RWPE2 (cell line): Measurements from ENCODE around the gene ATG7.

ENCODE experiments used
- ATAC-seq: fragments of 200-7000 bp; cut with Tn5 transposase; 3 replicates; pipeline ENCODE4 v1.9.1; 2021; ENCODE audit warnings: low read depth
- DNase-seq: peaks from one replicate; pipeline ENCODE4 v3.0.0-alpha.2; 2020; ENCODE audit warnings: low spot score
- H3K27ac ChIP-seq: fragments of 450-650 bp; 2 replicates; pipeline ENCODE4 v1.5.1; 2017; ENCODE audit warnings: mild to moderate bottlenecking; ENCODE audit not compliant: poor library complexity, severe bottlenecking
- H3K27me3 ChIP-seq: fragments of 250-450 bp; sonication (Bioruptor Pico); 2 replicates; pipeline ENCODE4 v1.5.1; 2021; ENCODE audit warnings: mild to moderate bottlenecking, moderate library complexity; ENCODE audit not compliant: insufficient read depth, poor library complexity, severe bottlenecking
- H3K36me3 ChIP-seq: fragments of 250-450 bp; sonication (Bioruptor Pico); 2 replicates; pipeline ENCODE4 v1.5.1; 2020; ENCODE audit warnings: low read depth, mild to moderate bottlenecking, moderate library complexity
- H3K4me1 ChIP-seq: fragments of 250-450 bp; sonication (Bioruptor Pico); 2 replicates; pipeline ENCODE4 v1.5.1; 2021; ENCODE audit warnings: mild to moderate bottlenecking, moderate library complexity; ENCODE audit not compliant: insufficient read depth, poor library complexity, severe bottlenecking
- H3K4me3 ChIP-seq: fragments of 250-450 bp; sonication (Bioruptor Pico); 2 replicates; pipeline ENCODE4 v1.5.1; 2021; ENCODE audit warnings: mild to moderate bottlenecking, moderate library complexity; ENCODE audit not compliant: severe bottlenecking
- H3K9me3 ChIP-seq: fragments of 250-450 bp; sonication (Bioruptor Pico); 2 replicates; pipeline ENCODE4 v1.5.1; 2021; ENCODE audit warnings: mild to moderate bottlenecking, moderate library complexity; ENCODE audit not compliant: severe bottlenecking
- CTCF ChIP-seq: fragments of 450-650 bp; IDR thresholded peaks from one replicate; pipeline ENCODE4 v1.5.1; 2017; ENCODE audit warnings: mild to moderate bottlenecking, moderate library complexity; ENCODE audit not compliant: poor library complexity, severe bottlenecking

ATG7 gene

GRCh38 chr3:11275926-11276325 lies 3.7 kb downstream of the ATG7 start:
- Histone ChIP-seq H3K27ac (no peak overlapping the region), H3K36me3 (peaks cover 52% of the 10 kb centered on the region), H3K27me3 (no peaks in the 10 kb centered on the region), H3K4me1 (peaks cover 26% of the 10 kb centered on the region), H3K4me3 (no peak overlapping the region), H3K9me3 (no peaks in the 10 kb centered on the region)
- no peak for TF ChIP-seq CTCF
- DNase-seq (no peak), ATAC-seq (no peak)

- Histone ChIP-seq H3K9me3 (no peaks in the 10 kb centered on the region), H3K4me3 (no peak overlapping the region), H3K27ac (no peak overlapping the region), H3K4me1 (peaks cover 26% of the 10 kb centered on the region), H3K27me3 (no peaks in the 10 kb centered on the region), H3K36me3 (peaks cover 62% of the 10 kb centered on the region)
- DNase-seq (no peak), ATAC-seq (no peak)
- no peak for TF ChIP-seq CTCF
Measured at GRCh38 chr3:11276901-11277300, 4.7 kb downstream of the ATG7 start.

GRCh38 chr3:11282250-11283138 lies 10.3 kb downstream of the ATG7 start:
- Histone ChIP-seq H3K9me3 (no peaks in the 10 kb centered on the region), H3K4me1 (peaks cover 25% of the 10 kb centered on the region), H3K27ac (no peak overlapping the region), H3K27me3 (no peaks in the 10 kb centered on the region), H3K36me3 (peaks cover 54% of the 10 kb centered on the region), H3K4me3 (no peak overlapping the region)
- no peak for DNase-seq
- no peak for ATAC-seq
- TF ChIP-seq CTCF: no peak

GRCh38 chr3:11283139-11283475 lies 10.9 kb downstream of the ATG7 start:
- TF ChIP-seq CTCF: no peak
- ATAC-seq (no peak), DNase-seq (no peak)
- Histone ChIP-seq H3K9me3 (no peaks in the 10 kb centered on the region), H3K27me3 (no peaks in the 10 kb centered on the region), H3K36me3 (peaks cover 47% of the 10 kb centered on the region), H3K4me3 (no peak overlapping the region), H3K27ac (no peak overlapping the region), H3K4me1 (peaks cover 27% of the 10 kb centered on the region)

GRCh38 chr3:11284011-11284410 lies 11.8 kb downstream of the ATG7 start:
- no peak for TF ChIP-seq CTCF
- Histone ChIP-seq H3K9me3 (no peaks in the 10 kb centered on the region), H3K27me3 (no peaks in the 10 kb centered on the region), H3K36me3 (peaks cover 45% of the 10 kb centered on the region), H3K4me1 (peaks cover 26% of the 10 kb centered on the region), H3K4me3 (no peak overlapping the region), H3K27ac (no peak overlapping the region)
- no peak for ATAC-seq
- DNase-seq: no peak
